HepG2 (cell line): ENCODE measurements around the gene SLAMF9. TPM values are rescaled to one million over a fixed set of nuclear protein-coding genes. Genes with fewer than 3 reads are reported as not detected.

ENCODE experiments used
- ATAC-seq: fragments of 200-7000 bp; cut with Tn5 transposase; 3 replicates; pipeline ENCODE4 v1.9.1; 2020; ENCODE audit warnings: mild to moderate bottlenecking, moderate library complexity
- BruUV-seq: library from RNA; stranded (reverse); fragments of 400-500 nt; replicated peaks from 2 replicates; lab custom pipeline; 2021; lab: Mats Ljungman, UMichigan
- CTCF ChIA-PET: fragments of 300-600 bp; formaldehyde crosslinking; extraction: SDS; loops from one replicate; lab custom pipeline; 2021; ENCODE audit warnings: low total read pairs, inconsistent platforms, low intra/inter-chr PET ratio; lab: Yijun Ruan, JAX
- POLR2A ChIA-PET: fragments of 350-600 bp; sonication (Branson Sonifier 250); formaldehyde crosslinking; loops from one replicate; lab custom pipeline; 2020; ENCODE audit warnings: antibody characterized with exemption, inconsistent platforms; lab: Yijun Ruan, JAX
- DNase-seq: peaks from one replicate; pipeline ENCODE4 v3.0.0-alpha.2; 2015; ENCODE audit warnings: low spot score
- FAIRE-seq: peaks from 3 replicates; lab custom pipeline; 2011; peaks lifted over from hg19 to GRCh38; lab: Jason Lieb, UNC
- H2AFZ ChIP-seq: one replicate; pipeline ENCODE4 v1.6.1; 2011; ENCODE audit warnings: low read length, inconsistent platforms
- H3K27ac ChIP-seq: fragments of 300-600 bp; 3 replicates; pipeline ENCODE4 v1.8.0; 2011; ENCODE audit warnings: mixed run types, mild to moderate bottlenecking, mixed read lengths, low read length, inconsistent platforms; ENCODE audit not compliant: insufficient read depth; ENCODE audit errors: extremely low read length
- H3K27me3 ChIP-seq, 2 experiments: fragments of 200-600 bp in 1 of 2; 2 replicates in 1 of 2; 3 replicates in 1 of 2; pipeline versions ENCODE4 v1.6.0 to v1.8.0; 2011; ENCODE audit warnings: low read length in 2 of 2, mild to moderate bottlenecking in 2 of 2, moderate library complexity in 2 of 2, inconsistent platforms in 1 of 2; ENCODE audit not compliant: insufficient read depth in 2 of 2, control insufficient read depth in 1 of 2
- H3K36me3 ChIP-seq, 2 experiments: fragments of 200-600 bp in 1 of 2; replicated peaks in 1 of 2; 2 replicates in 1 of 2; 3 replicates in 1 of 2; pipeline versions ENCODE4 v1.5.1 to v1.8.0; 2011; ENCODE audit warnings: low read length in 2 of 2, inconsistent platforms in 1 of 2; ENCODE audit not compliant: insufficient read depth in 2 of 2, control insufficient read depth in 1 of 2
- H3K4me1 ChIP-seq: 2 replicates; pipeline ENCODE4 v1.5.1; 2012; ENCODE audit warnings: low read length, inconsistent platforms; ENCODE audit not compliant: insufficient read depth
- H3K4me2 ChIP-seq: 2 replicates; pipeline ENCODE4 v1.6.0; 2011; ENCODE audit warnings: low read depth, low read length, inconsistent platforms
- H3K4me3 ChIP-seq, 3 experiments: fragments of 200-600 bp in 1 of 3; sonication (generic), shearing (Covaris generic) in 1 of 3; replicated peaks in 1 of 3; 2 replicates each; pipeline ENCODE4 v1.5.1; 2011 to 2016; ENCODE audit warnings: low read length in 3 of 3, inconsistent platforms in 2 of 3, low read depth in 2 of 3, mild to moderate bottlenecking in 2 of 3, control low read depth in 1 of 3, mixed read lengths in 1 of 3; ENCODE audit not compliant: insufficient read depth in 1 of 3
- H3K79me2 ChIP-seq: one replicate; pipeline ENCODE4 v1.6.1; 2011; ENCODE audit warnings: low read length, inconsistent platforms; ENCODE audit not compliant: insufficient read depth
- H3K9ac ChIP-seq: 2 replicates; pipeline ENCODE4 v1.6.0; 2011; ENCODE audit warnings: mild to moderate bottlenecking, low read depth, low read length, inconsistent platforms; ENCODE audit not compliant: insufficient read depth
- H3K9me3 ChIP-seq: 2 replicates; pipeline ENCODE4 v1.5.1; 2012; ENCODE audit warnings: mild to moderate bottlenecking, low read length
- H4K20me1 ChIP-seq: 2 replicates; pipeline ENCODE4 v1.6.0; 2011; ENCODE audit warnings: inconsistent platforms, mild to moderate bottlenecking, low read length, moderate library complexity; ENCODE audit not compliant: insufficient read depth
- AGO2 ChIP-seq: fragments of 200-400 bp; formaldehyde crosslinking; optimal IDR thresholded peaks from 2 replicates; pipeline ENCODE3; 2017; ENCODE audit warnings: mild to moderate bottlenecking, low read depth, low read length, moderate library complexity
- ATF1 ChIP-seq: IDR thresholded peaks from 2 replicates; pipeline ENCODE4 v1.6.1; 2016; ENCODE audit warnings: mild to moderate bottlenecking, control low read depth
- ATF7 ChIP-seq, 2 experiments: fragments of 450-650 bp in 1 of 2; sonication (generic) in 1 of 2; formaldehyde crosslinking in 1 of 2; IDR thresholded peaks; 2 replicates each; pipeline versions ENCODE4 v1.4.0 to v1.6.1; 2016 to 2020; ENCODE audit warnings: antibody characterized with exemption in 1 of 2, mild to moderate bottlenecking in 1 of 2, missing genetic modification reagents in 1 of 2
- CEBPB ChIP-seq: IDR thresholded peaks from 2 replicates; pipeline ENCODE4 v1.6.1; 2011; ENCODE audit warnings: low read depth, low read length, improper control_type of control experiment, borderline replicate concordance
- FOXM1 ChIP-seq: sonication (generic); formaldehyde crosslinking; IDR thresholded peaks from 2 replicates; pipeline ENCODE4 v1.5.0; 2020; ENCODE audit warnings: missing genetic modification reagents
- FOXO1 ChIP-seq: sonication (generic); formaldehyde crosslinking; IDR thresholded peaks from 2 replicates; pipeline ENCODE4 v1.4.0; 2020; ENCODE audit warnings: missing genetic modification reagents
- KLF6 ChIP-seq: IDR thresholded peaks from 2 replicates; pipeline ENCODE4 v1.8.0; 2016; ENCODE audit warnings: missing biosample characterization, missing genetic modification reagents
- NFKBIZ ChIP-seq: IDR thresholded peaks from 2 replicates; pipeline ENCODE4 v1.6.1; 2018; ENCODE audit warnings: missing genetic modification reagents, missing compliant biosample characterization
- RARG ChIP-seq: sonication (generic); formaldehyde crosslinking; IDR thresholded peaks from 2 replicates; pipeline ENCODE4 v1.4.0; 2020; ENCODE audit warnings: low read depth, mild to moderate bottlenecking, missing genetic modification reagents
- RFXANK ChIP-seq: IDR thresholded peaks from 2 replicates; pipeline ENCODE4 v1.6.1; 2016
- SSRP1 ChIP-seq: IDR thresholded peaks from 2 replicates; pipeline ENCODE4 v1.6.1; 2016; ENCODE audit warnings: control low read depth
- ZFAT ChIP-seq: sonication (generic); formaldehyde crosslinking; conservative IDR thresholded peaks from 2 replicates; pipeline ENCODE4 v1.8.1; 2023; ENCODE audit warnings: missing genetic modification reagents, inconsistent platforms
- ZNF556 ChIP-seq: sonication (generic); formaldehyde crosslinking; IDR thresholded peaks from 2 replicates; pipeline ENCODE4 v1.4.0; 2020; ENCODE audit warnings: mild to moderate bottlenecking, missing genetic modification reagents, borderline replicate concordance
- WGBS: methylation state at CpG from one replicate; pipeline ENCODE4 v1.1.6; 2017; ENCODE audit warnings: low lambda C conversion rate; 5-methylcytosine and 5-hydroxymethylcytosine counted together
- in situ Hi-C: cut with HindIII; loops from 2 replicates; pipeline ENCODE4 v1.10.0; 2017; ENCODE audit warnings: low pct_unique_long_range_greater_than_20kb; ENCODE audit not compliant: extremely low pct_ligation_motif_present
- intact Hi-C: fragments of 100-400 bp; cut with micrococcal nuclease; formaldehyde crosslinking; loops from one replicate; pipeline ENCODE4 v1.10.0; 2022; ENCODE audit not compliant: unreplicated experiment
- polyA plus RNA-seq, 8 experiments: library from polyadenylated mRNA; depleted of rRNA in 3 of 8; stranded (reverse) in 7 of 8; unstranded in 1 of 8; fragments of >200 nt; fragmentation: Illumina TruSeq in 4 of 8; extraction: Trizol in 4 of 8; gene quantifications; 2 replicates each; pipeline versions ENCODE4 v1.2.1 to v1.2.3, GENCODE V29; 2011 to 2016; ENCODE audit warnings: low read depth in 4 of 8, missing spikeins in 1 of 8, mixed read lengths in 1 of 8; ENCODE audit not compliant: insufficient read depth in 1 of 8
- total RNA-seq, 5 experiments: library from RNA; depleted of rRNA; stranded (reverse); fragments of >200 nt; fragmentation: Illumina TruSeq; extraction: Trizol; gene quantifications; 2 replicates each; pipeline ENCODE4 v1.2.3, GENCODE V29; 2016; ENCODE audit warnings: low read depth in 1 of 5
- TF ChIP-seq, protein P1 (sequence below): sonication (generic); formaldehyde crosslinking; IDR thresholded peaks from 2 replicates; pipeline ENCODE4 v1.5.1; 2020; ENCODE audit warnings: mild to moderate bottlenecking, moderate library complexity, missing genetic modification reagents
- TF ChIP-seq, protein P2 (sequence below): sonication (generic); formaldehyde crosslinking; IDR thresholded peaks from 2 replicates; pipeline ENCODE4 v1.4.0; 2020; ENCODE audit warnings: missing genetic modification reagents

The SLAMF9 gene
- total and polyA plus RNA-seq, 2 of the 13 experiments (the other 11 are each of a cell fraction or from before 2014, with no cell fraction given) = 0.82 TPM; not detected in 1

- ATAC-seq = no peak
- Histone ChIP-seq H4K20me1 (no peaks in the 10 kb centered on the region), H3K4me2 (no peak overlapping the region), H3K4me1 (no peaks in the 10 kb centered on the region), H2AFZ (no peak overlapping the region), H3K36me3 (no peaks in the 10 kb centered on the region), H3K27me3 (peaks cover 1 to 15% of the 10 kb centered on the region in 2 experiments; a peak in 3 of 5 replicates), H3K79me2 (no peaks in the 10 kb centered on the region), H3K27ac (no peak overlapping the region), H3K9ac (no peak overlapping the region), H3K4me3 (no peak overlapping the region), H3K9me3 (no peaks in the 10 kb centered on the region)
- ChIA-PET CTCF (no interaction called here), POLR2A (no interaction called here)
- FAIRE-seq = no peak
- intact Hi-C loops (no loop called here), in situ Hi-C loops (no loop called here)
- no TSS peak for BruUV-seq
- no peak for DNase-seq
- no peak for TF ChIP-seq SSRP1 (CRISPR knock-in tag)
- TF ChIP-seq, protein P1, sequence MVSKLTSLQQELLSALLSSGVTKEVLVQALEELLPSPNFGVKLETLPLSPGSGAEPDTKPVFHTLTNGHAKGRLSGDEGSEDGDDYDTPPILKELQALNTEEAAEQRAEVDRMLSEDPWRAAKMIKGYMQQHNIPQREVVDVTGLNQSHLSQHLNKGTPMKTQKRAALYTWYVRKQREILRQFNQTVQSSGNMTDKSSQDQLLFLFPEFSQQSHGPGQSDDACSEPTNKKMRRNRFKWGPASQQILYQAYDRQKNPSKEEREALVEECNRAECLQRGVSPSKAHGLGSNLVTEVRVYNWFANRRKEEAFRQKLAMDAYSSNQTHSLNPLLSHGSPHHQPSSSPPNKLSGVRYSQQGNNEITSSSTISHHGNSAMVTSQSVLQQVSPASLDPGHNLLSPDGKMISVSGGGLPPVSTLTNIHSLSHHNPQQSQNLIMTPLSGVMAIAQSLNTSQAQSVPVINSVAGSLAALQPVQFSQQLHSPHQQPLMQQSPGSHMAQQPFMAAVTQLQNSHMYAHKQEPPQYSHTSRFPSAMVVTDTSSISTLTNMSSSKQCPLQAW (CRISPR knock-in tag) = no peak
- TF ChIP-seq, protein P2, sequence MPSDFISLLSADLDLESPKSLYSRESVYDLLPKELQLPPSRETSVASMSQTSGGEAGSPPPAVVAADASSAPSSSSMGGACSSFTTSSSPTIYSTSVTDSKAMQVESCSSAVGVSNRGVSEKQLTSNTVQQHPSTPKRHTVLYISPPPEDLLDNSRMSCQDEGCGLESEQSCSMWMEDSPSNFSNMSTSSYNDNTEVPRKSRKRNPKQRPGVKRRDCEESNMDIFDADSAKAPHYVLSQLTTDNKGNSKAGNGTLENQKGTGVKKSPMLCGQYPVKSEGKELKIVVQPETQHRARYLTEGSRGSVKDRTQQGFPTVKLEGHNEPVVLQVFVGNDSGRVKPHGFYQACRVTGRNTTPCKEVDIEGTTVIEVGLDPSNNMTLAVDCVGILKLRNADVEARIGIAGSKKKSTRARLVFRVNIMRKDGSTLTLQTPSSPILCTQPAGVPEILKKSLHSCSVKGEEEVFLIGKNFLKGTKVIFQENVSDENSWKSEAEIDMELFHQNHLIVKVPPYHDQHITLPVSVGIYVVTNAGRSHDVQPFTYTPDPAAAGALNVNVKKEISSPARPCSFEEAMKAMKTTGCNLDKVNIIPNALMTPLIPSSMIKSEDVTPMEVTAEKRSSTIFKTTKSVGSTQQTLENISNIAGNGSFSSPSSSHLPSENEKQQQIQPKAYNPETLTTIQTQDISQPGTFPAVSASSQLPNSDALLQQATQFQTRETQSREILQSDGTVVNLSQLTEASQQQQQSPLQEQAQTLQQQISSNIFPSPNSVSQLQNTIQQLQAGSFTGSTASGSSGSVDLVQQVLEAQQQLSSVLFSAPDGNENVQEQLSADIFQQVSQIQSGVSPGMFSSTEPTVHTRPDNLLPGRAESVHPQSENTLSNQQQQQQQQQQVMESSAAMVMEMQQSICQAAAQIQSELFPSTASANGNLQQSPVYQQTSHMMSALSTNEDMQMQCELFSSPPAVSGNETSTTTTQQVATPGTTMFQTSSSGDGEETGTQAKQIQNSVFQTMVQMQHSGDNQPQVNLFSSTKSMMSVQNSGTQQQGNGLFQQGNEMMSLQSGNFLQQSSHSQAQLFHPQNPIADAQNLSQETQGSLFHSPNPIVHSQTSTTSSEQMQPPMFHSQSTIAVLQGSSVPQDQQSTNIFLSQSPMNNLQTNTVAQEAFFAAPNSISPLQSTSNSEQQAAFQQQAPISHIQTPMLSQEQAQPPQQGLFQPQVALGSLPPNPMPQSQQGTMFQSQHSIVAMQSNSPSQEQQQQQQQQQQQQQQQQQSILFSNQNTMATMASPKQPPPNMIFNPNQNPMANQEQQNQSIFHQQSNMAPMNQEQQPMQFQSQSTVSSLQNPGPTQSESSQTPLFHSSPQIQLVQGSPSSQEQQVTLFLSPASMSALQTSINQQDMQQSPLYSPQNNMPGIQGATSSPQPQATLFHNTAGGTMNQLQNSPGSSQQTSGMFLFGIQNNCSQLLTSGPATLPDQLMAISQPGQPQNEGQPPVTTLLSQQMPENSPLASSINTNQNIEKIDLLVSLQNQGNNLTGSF (CRISPR knock-in tag) = no peak
- no peak for TF ChIP-seq CEBPB
- TF ChIP-seq ATF7 (IDR thresholded peaks at IDR 0.05) = no peak
- no peak for TF ChIP-seq ATF7 (CRISPR knock-in tag; IDR thresholded peaks at IDR 0.05)
- no peak for TF ChIP-seq AGO2
- no peak for TF ChIP-seq ZNF556 (CRISPR knock-in tag)
- no peak for TF ChIP-seq FOXM1 (CRISPR knock-in tag)
- no peak for TF ChIP-seq KLF6
- TF ChIP-seq RFXANK = no peak
- TF ChIP-seq ATF1 (CRISPR knock-in tag) = no peak
- no peak for TF ChIP-seq ZFAT
- TF ChIP-seq FOXO1 (CRISPR knock-in tag) = no peak
- TF ChIP-seq NFKBIZ = no peak
- no peak for TF ChIP-seq RARG (CRISPR knock-in tag)
- 47% methylated on average over 5 of the region's 6 CpGs for WGBS
Measured at GRCh38 chr1:159982280-159982679, 28.2 kb upstream of the SLAMF9 start.
